ENCODE measurements around the gene TCTN2. TPM values are rescaled to one million over a fixed set of nuclear protein-coding genes. Genes with fewer than 3 reads are reported as not detected.

TCTN2 gene
- total and polyA plus RNA-seq, 2 of the 4 experiments (the other 2 are of a cell fraction): 8.4 to 13.6 TPM

GRCh38 chr12:123659996-123660727 is 10.8 kb upstream of the TCTN2 start:
- ATAC-seq (ENCODE audit: low read depth) (peak; percentile 80), DNase-seq (peak; percentile 85)
- no peak overlapping the region for H4K91ac ChIP-seq (ENCODE audit: insufficient read depth, low read depth, low read length)
- H2AFZ ChIP-seq (replicated peaks; ENCODE audit: low read length, poor library complexity): no peak overlapping the region
- H3K9ac ChIP-seq (ENCODE audit: low read depth, low read length): no peak overlapping the region; the same call in 1 of the 2 replicates
- no peak overlapping the region for H2BK20ac ChIP-seq (ENCODE audit: low read depth, low read length)
- H3K4me3 ChIP-seq (ENCODE audit: insufficient read depth, low read depth, low read length): no peak overlapping the region
- no peaks in the 10 kb centered on the region; the same call in 1 of the 2 replicates for H4K20me1 ChIP-seq (ENCODE audit: insufficient read depth, low read length)
- H3K4me1 ChIP-seq (ENCODE audit: control insufficient read depth, insufficient read depth, low read length): peaks cover 3% of the 10 kb centered on the region
- no TSS peak for BruUV-seq (replicated peaks)
- no peak overlapping the region for H3K14ac ChIP-seq (replicated peaks; ENCODE audit: low read depth, low read length)
- no peak overlapping the region for H2AK9ac ChIP-seq (replicated peaks; ENCODE audit: low read depth, low read length, poor library complexity)
- CTCF ChIA-PET: interaction anchor here (0.6 to 0.7 kb wide), 2 partner anchors 282 to 318 kb away, joined by 3 read pairs; no protein-coding TSS in a partner anchor
- H3K27me3 ChIP-seq (ENCODE audit: control insufficient read depth, insufficient read depth, low read length): no peaks in the 10 kb centered on the region
- no peak overlapping the region for H2BK120ac ChIP-seq (ENCODE audit: low read depth, low read length)
- H3K18ac ChIP-seq (ENCODE audit: low read depth, low read length): no peak overlapping the region
- no peak overlapping the region for H2AK5ac ChIP-seq (ENCODE audit: low read depth, low read length)
- peak overlapping the region; percentile 27; the same call in 1 of the 2 replicates for H3K4me2 ChIP-seq (ENCODE audit: low read depth, low read length)
- H3K9me1 ChIP-seq (ENCODE audit: insufficient read depth, low read length): 0 out of 2 replicates have a peak, but pooled peaks cover 2% of the 10 kb centered on the region
- no peak overlapping the region for H4K8ac ChIP-seq (ENCODE audit: low read depth in 2 of 2, low read length in 2 of 2)
- no CpG with 5 or more reads among the region's 5 CpGs for WGBS, 2 experiments (ENCODE audit: extremely low coverage in 2 of 2, insufficient read length in 1 of 2)
- no peak overlapping the region for H3K56ac ChIP-seq (ENCODE audit: extremely low read depth, insufficient read depth, low read length)
- H2BK5ac ChIP-seq (ENCODE audit: low read depth, low read length, poor library complexity, severe bottlenecking): peak overlapping the region; percentile 57
- no peaks in the 10 kb centered on the region for H3K9me3 ChIP-seq (ENCODE audit: control insufficient read depth, insufficient read depth, low read length)
- no peak overlapping the region for H3K27ac ChIP-seq (ENCODE audit: insufficient read depth, low read length)
- peaks cover 0 to 2% of the 10 kb centered on the region in 2 experiments; a peak in 2 of 4 replicates for H3K79me1 ChIP-seq (ENCODE audit: low read depth in 1 of 2, low read length in 2 of 2)
- no peak overlapping the region for H4K5ac ChIP-seq (ENCODE audit: low read depth, low read length)
- H3K23ac ChIP-seq (ENCODE audit: low read depth, low read length): no peak overlapping the region
- no peak overlapping the region for H3K4ac ChIP-seq (ENCODE audit: low read depth, low read length)
- H3K36me3 ChIP-seq (ENCODE audit: control insufficient read depth, insufficient read depth, low read length): peaks cover 17% of the 10 kb centered on the region
- POLR2A ChIA-PET (ENCODE audit: unreplicated experiment): no interaction called here
- dilution Hi-C loops (cut with HindIII; ENCODE audit: low sequenced_read_pairs, unreplicated experiment) (no loop called here), intact Hi-C loops (cut with micrococcal nuclease) (loop anchor here (10.0 kb wide), 1 partner anchor 325 kb away; no protein-coding TSS in a partner anchor), in situ Hi-C loops (cut with MboI; ENCODE audit: low sequenced_read_pairs) (no loop called here)
- H2BK15ac ChIP-seq (ENCODE audit: low read depth, low read length): no peak overlapping the region
- no peak for TF ChIP-seq RAD21 (IDR thresholded peaks at IDR 0.05; ENCODE audit: low read length)
- no peak for TF ChIP-seq CHD1 (IDR thresholded peaks at IDR 0.05; ENCODE audit: low read depth, low read length)
- no peak; the same call in 1 of the 2 replicates for TF ChIP-seq BHLHE40 (IDR thresholded peaks at IDR 0.05; ENCODE audit: low read depth, low read length)
- TF ChIP-seq RFX5 (IDR thresholded peaks at IDR 0.05; ENCODE audit: low read depth, low read length): no peak
- TF ChIP-seq RCOR1 (IDR thresholded peaks at IDR 0.05; ENCODE audit: insufficient replicate concordance, low read length): no peak
- TF ChIP-seq, protein P1, sequence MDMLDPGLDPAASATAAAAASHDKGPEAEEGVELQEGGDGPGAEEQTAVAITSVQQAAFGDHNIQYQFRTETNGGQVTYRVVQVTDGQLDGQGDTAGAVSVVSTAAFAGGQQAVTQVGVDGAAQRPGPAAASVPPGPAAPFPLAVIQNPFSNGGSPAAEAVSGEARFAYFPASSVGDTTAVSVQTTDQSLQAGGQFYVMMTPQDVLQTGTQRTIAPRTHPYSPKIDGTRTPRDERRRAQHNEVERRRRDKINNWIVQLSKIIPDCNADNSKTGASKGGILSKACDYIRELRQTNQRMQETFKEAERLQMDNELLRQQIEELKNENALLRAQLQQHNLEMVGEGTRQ (IDR thresholded peaks at IDR 0.05; ENCODE audit: low read depth, low read length): no peak
- no peak for TF ChIP-seq NFE2L2 (IDR thresholded peaks at IDR 0.05; ENCODE audit: low read depth, low read length)
- TF ChIP-seq SMC3 (IDR thresholded peaks at IDR 0.05; ENCODE audit: low read depth, low read length): no peak
- no peak for TF ChIP-seq POLR2A (IDR thresholded peaks at IDR 0.05; ENCODE audit: low read depth, low read length)
- TF ChIP-seq ELK1 (IDR thresholded peaks at IDR 0.05; ENCODE audit: borderline replicate concordance, low read depth, low read length): no peak
- peak; percentile 92 for TF ChIP-seq CEBPB (IDR thresholded peaks at IDR 0.05; ENCODE audit: low read depth, low read length)
- no peak for TF ChIP-seq MXI1 (IDR thresholded peaks at IDR 0.05; ENCODE audit: borderline replicate concordance, low read depth, low read length)
- no peak for TF ChIP-seq CTCF (conservative IDR thresholded peaks at IDR 0.05; ENCODE audit: low read depth, low read length)
- TF ChIP-seq MAZ (IDR thresholded peaks at IDR 0.05; ENCODE audit: borderline replicate concordance, low read depth, low read length): no peak
- peak; percentile 92 for TF ChIP-seq FOS (IDR thresholded peaks at IDR 0.05; ENCODE audit: low read depth, low read length)

Measured in IMR-90 (cell line).